H9 (cell line): ENCODE data around the gene SCN4A. TPM values are rescaled to one million over a fixed set of nuclear protein-coding genes. Genes with fewer than 3 reads are reported as not detected.
A peak's percentile ranks its signal among the peaks of the same experiment; 100 is the strongest.

Experiments used
- DNase-seq: peaks from one replicate; pipeline ENCODE4 v3.0.0-alpha.2; 2017
- H2AFZ ChIP-seq: one replicate; pipeline ENCODE4 v1.6.1; 2013; ENCODE audit warnings: mild to moderate bottlenecking, low read length, control low read depth, moderate library complexity
- H2AK5ac ChIP-seq: 2 replicates; pipeline ENCODE4 v1.6.1; 2013; ENCODE audit warnings: low read length, control low read depth, mixed read lengths; ENCODE audit not compliant: insufficient read length
- H2BK120ac ChIP-seq: one replicate; pipeline ENCODE4 v1.6.1; 2013; ENCODE audit warnings: low read depth, mild to moderate bottlenecking, low read length, control low read depth, inconsistent platforms; ENCODE audit not compliant: poor library complexity, severe bottlenecking
- H2BK12ac ChIP-seq: 2 replicates; pipeline ENCODE4 v1.6.1; 2013; ENCODE audit warnings: low read length, control low read depth, mixed read lengths, low read depth; ENCODE audit not compliant: insufficient read length
- H2BK15ac ChIP-seq: 2 replicates; pipeline ENCODE4 v1.6.1; 2013; ENCODE audit warnings: low read depth, low read length, control low read depth
- H2BK20ac ChIP-seq: one replicate; pipeline ENCODE4 v1.6.1; 2013; ENCODE audit warnings: low read depth, mild to moderate bottlenecking, low read length, control low read depth, inconsistent platforms; ENCODE audit not compliant: poor library complexity, severe bottlenecking
- H2BK5ac ChIP-seq: 2 replicates; pipeline ENCODE4 v1.6.1; 2013; ENCODE audit warnings: low read length, control low read depth, mixed read lengths; ENCODE audit not compliant: insufficient read length
- H3K14ac ChIP-seq: 2 replicates; pipeline ENCODE4 v1.6.1; 2013; ENCODE audit warnings: low read length, control low read depth; ENCODE audit not compliant: insufficient read depth
- H3K18ac ChIP-seq: 2 replicates; pipeline ENCODE4 v1.6.1; 2013; ENCODE audit warnings: low read depth, mild to moderate bottlenecking, mixed read lengths, low read length, control low read depth; ENCODE audit not compliant: insufficient read length
- H3K23ac ChIP-seq: 2 replicates; pipeline ENCODE4 v1.6.1; 2013; ENCODE audit warnings: low read length, control low read depth, mixed read lengths, low read depth; ENCODE audit not compliant: insufficient read length
- H3K23me2 ChIP-seq: 2 replicates; pipeline ENCODE4 v1.6.1; 2013; ENCODE audit warnings: low read depth, mild to moderate bottlenecking, mixed read lengths, low read length, control low read depth; ENCODE audit not compliant: insufficient read length, poor library complexity, severe bottlenecking
- H3K27ac ChIP-seq: 2 replicates; pipeline ENCODE4 v1.5.1; 2013; ENCODE audit warnings: low read length, control low read depth, mixed read lengths, low read depth; ENCODE audit not compliant: insufficient read length
- H3K27me3 ChIP-seq: 2 replicates; pipeline ENCODE4 v1.6.1; 2013; ENCODE audit warnings: low read length, control low read depth, inconsistent platforms; ENCODE audit not compliant: insufficient read depth
- H3K4ac ChIP-seq: 2 replicates; pipeline ENCODE4 v1.6.1; 2013; ENCODE audit warnings: low read depth, mild to moderate bottlenecking, control low read depth, inconsistent platforms, low read length, moderate library complexity
- H3K4me1 ChIP-seq: 2 replicates; pipeline ENCODE4 v1.6.1; 2013; ENCODE audit warnings: low read length, control low read depth, inconsistent platforms; ENCODE audit not compliant: insufficient read depth
- H3K4me2 ChIP-seq: 2 replicates; pipeline ENCODE4 v1.6.1; 2013; ENCODE audit warnings: low read length, control low read depth, mixed read lengths; ENCODE audit not compliant: insufficient read length, insufficient read depth
- H3K56ac ChIP-seq: 2 replicates; pipeline ENCODE4 v1.6.1; 2013; ENCODE audit warnings: low read depth, mild to moderate bottlenecking, mixed read lengths, low read length, control low read depth; ENCODE audit not compliant: insufficient read length
- H3K79me1 ChIP-seq: 2 replicates; pipeline ENCODE4 v1.6.1; 2013; ENCODE audit warnings: low read depth, mild to moderate bottlenecking, moderate library complexity, low read length, control low read depth, inconsistent platforms; ENCODE audit not compliant: insufficient read depth, poor library complexity, severe bottlenecking
- H3K79me2 ChIP-seq: 2 replicates; pipeline ENCODE4 v1.6.1; 2013; ENCODE audit warnings: low read length, control low read depth, inconsistent platforms; ENCODE audit not compliant: insufficient read depth
- H3K9ac ChIP-seq: 2 replicates; pipeline ENCODE4 v1.6.1; 2013; ENCODE audit warnings: low read length, control low read depth, mixed read lengths; ENCODE audit not compliant: insufficient read length; ENCODE audit errors: extremely low read depth
- H3K9me3 ChIP-seq: one replicate; pipeline ENCODE4 v1.6.1; 2013; ENCODE audit warnings: low read depth, low read length, inconsistent platforms; ENCODE audit not compliant: control insufficient read depth
- H3T11ph ChIP-seq: one replicate; pipeline ENCODE4 v1.6.1; 2013; ENCODE audit warnings: mild to moderate bottlenecking, low read length, control low read depth, inconsistent platforms
- H4K20me1 ChIP-seq: one replicate; pipeline ENCODE4 v1.6.1; 2013; ENCODE audit not compliant: control insufficient read depth, insufficient read length, insufficient read depth
- H4K5ac ChIP-seq: 2 replicates; pipeline ENCODE4 v1.6.1; 2013; ENCODE audit warnings: low read depth, mild to moderate bottlenecking, mixed read lengths, low read length, control low read depth; ENCODE audit not compliant: insufficient read length
- H4K8ac ChIP-seq: replicated peaks from 2 replicates; pipeline ENCODE4 v1.6.1; 2013; ENCODE audit warnings: low read length, control low read depth, mixed read lengths, low read depth; ENCODE audit not compliant: insufficient read length
- H4K91ac ChIP-seq: 2 replicates; pipeline ENCODE4 v1.6.1; 2013; ENCODE audit warnings: low read depth, mild to moderate bottlenecking, moderate library complexity, mixed read lengths, low read length, control low read depth; ENCODE audit not compliant: insufficient read length
- H3K27ac Mint-ChIP-seq, 3 experiments: 2 replicates in 2 of 3; 3 replicates in 1 of 3; pipeline ENCODE4 v1.8.0; 2020 to 2021; ENCODE audit warnings: mixed read lengths in 3 of 3, mild to moderate bottlenecking in 1 of 3, moderate library complexity in 1 of 3
- H3K27me3 Mint-ChIP-seq: 2 replicates; pipeline ENCODE4 v1.8.0; 2021; ENCODE audit warnings: low read depth, mild to moderate bottlenecking, moderate library complexity, mixed read lengths
- H3K36me3 Mint-ChIP-seq, 3 experiments: 2 replicates in 2 of 3; 3 replicates in 1 of 3; pipeline ENCODE4 v1.8.0; 2020 to 2021; ENCODE audit warnings: low read depth in 3 of 3, mixed read lengths in 3 of 3; ENCODE audit not compliant: insufficient read depth in 1 of 3
- H3K4me1 Mint-ChIP-seq, 2 experiments: 2 replicates each; pipeline ENCODE4 v1.8.0; 2020; ENCODE audit warnings: mixed read lengths in 2 of 2
- H3K4me3 Mint-ChIP-seq, 2 experiments: 2 replicates in 1 of 2; 3 replicates in 1 of 2; pipeline ENCODE4 v1.8.0; 2020 to 2021; ENCODE audit warnings: mild to moderate bottlenecking in 2 of 2, mixed read lengths in 2 of 2, moderate library complexity in 1 of 2
- H3K9me3 Mint-ChIP-seq, 2 experiments: 2 replicates in 1 of 2; 3 replicates in 1 of 2; pipeline ENCODE4 v1.8.0; 2020; ENCODE audit warnings: mild to moderate bottlenecking in 2 of 2, mixed read lengths in 2 of 2, moderate library complexity in 1 of 2
- WGBS: extraction: QIAGEN DNeasy Blood & Tissue Kit; methylation state at CpG from one replicate; pipeline ENCODE4 v1.1.7; 2013; ENCODE audit warnings: missing lambda C conversion rate, low lambda C conversion rate, mixed read lengths; ENCODE audit not compliant: insufficient read length; ENCODE audit errors: extremely low coverage; 5-methylcytosine and 5-hydroxymethylcytosine counted together
- total RNA-seq: library from RNA; stranded (reverse); gene quantifications from 2 replicates; pipeline ENCODE4 v1.2.1, GENCODE V29; 2021
- TF ChIP-seq, protein P1 (sequence below): fragments of 200-600 bp; sonication (generic); conservative IDR thresholded peaks from 3 replicates; pipeline ENCODE4 v1.8.0; 2021; ENCODE audit warnings: antibody characterized with exemption, mild to moderate bottlenecking

The SCN4A gene
- total RNA-seq, 1 experiment from 2014 or later, result 5.8 TPM

DNA sequence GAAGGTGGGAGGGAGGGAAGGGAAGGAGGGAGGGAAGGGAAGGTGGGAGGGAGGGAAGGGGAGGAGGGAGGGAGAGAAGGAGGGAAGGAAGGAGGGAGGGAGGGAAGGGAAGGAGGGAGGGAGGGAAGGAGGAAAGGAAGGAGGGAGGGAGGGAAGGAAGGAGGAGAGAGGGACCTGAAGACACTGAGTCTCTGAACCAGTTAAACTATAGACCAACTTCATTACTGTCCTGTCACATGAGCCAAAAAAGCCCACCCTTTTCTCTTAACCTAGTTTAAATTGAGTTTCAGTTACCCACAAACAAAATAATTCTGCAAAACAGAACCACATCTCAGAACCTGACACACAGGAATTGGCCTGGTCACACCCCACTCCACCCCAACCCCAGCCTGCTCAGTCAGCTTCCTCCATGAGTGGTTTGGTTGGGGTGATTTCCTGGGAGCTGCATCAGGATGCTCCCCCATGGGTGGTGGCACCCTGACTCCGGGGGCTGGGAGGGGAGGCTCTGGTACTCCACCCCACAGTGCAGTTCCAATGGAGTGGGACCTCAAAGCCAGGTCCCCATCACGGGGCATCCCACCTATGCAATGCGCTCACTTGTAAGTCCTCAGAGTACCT is 20.8 kb upstream of the SCN4A start:
- Histone ChIP-seq H3K9ac (no peak overlapping the region), H2AFZ (no peak overlapping the region), H2BK12ac (no peak overlapping the region), H3K18ac (no peak overlapping the region), H3T11ph (no peak overlapping the region), H4K91ac (no peak overlapping the region), H3K79me2 (no peaks in the 10 kb centered on the region), H3K56ac (no peak overlapping the region), H3K4me2 (no peak overlapping the region), H2BK20ac (no peak overlapping the region), H2AK5ac (no peak overlapping the region), H4K5ac (no peak overlapping the region), H4K20me1 (no peaks in the 10 kb centered on the region), H3K4ac (no peak overlapping the region), H2BK120ac (no peak overlapping the region), H3K27me3 (peaks cover 6% of the 10 kb centered on the region; the same call in 1 of the 2 replicates), H2BK5ac (no peak overlapping the region), H4K8ac (no peak overlapping the region), H3K27ac (no peak overlapping the region), H3K23me2 (peaks cover 8% of the 10 kb centered on the region), H3K14ac (no peak overlapping the region), H3K23ac (no peak overlapping the region), H2BK15ac (no peak overlapping the region), H3K9me3 (no peaks in the 10 kb centered on the region), H3K79me1 (no peaks in the 10 kb centered on the region), H3K4me1 (0 out of 2 replicates have a peak, but pooled peaks cover 3% of the 10 kb centered on the region)
- Mint-ChIP-seq H3K4me1 (peaks cover 12 to 25% of the 10 kb centered on the region in 2 experiments), H3K36me3 (no peaks in the 10 kb centered on the region), H3K27ac (no peak overlapping the region), H3K4me3 (no peak overlapping the region; a peak in 1 of 5 replicates), H3K9me3 (no peaks in the 10 kb centered on the region; a peak in 2 of 5 replicates), H3K27me3 (peaks cover 64% of the 10 kb centered on the region)
- peak; percentile 19 for DNase-seq
- TF ChIP-seq, protein P1, sequence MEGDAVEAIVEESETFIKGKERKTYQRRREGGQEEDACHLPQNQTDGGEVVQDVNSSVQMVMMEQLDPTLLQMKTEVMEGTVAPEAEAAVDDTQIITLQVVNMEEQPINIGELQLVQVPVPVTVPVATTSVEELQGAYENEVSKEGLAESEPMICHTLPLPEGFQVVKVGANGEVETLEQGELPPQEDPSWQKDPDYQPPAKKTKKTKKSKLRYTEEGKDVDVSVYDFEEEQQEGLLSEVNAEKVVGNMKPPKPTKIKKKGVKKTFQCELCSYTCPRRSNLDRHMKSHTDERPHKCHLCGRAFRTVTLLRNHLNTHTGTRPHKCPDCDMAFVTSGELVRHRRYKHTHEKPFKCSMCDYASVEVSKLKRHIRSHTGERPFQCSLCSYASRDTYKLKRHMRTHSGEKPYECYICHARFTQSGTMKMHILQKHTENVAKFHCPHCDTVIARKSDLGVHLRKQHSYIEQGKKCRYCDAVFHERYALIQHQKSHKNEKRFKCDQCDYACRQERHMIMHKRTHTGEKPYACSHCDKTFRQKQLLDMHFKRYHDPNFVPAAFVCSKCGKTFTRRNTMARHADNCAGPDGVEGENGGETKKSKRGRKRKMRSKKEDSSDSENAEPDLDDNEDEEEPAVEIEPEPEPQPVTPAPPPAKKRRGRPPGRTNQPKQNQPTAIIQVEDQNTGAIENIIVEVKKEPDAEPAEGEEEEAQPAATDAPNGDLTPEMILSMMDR, result no peak
- WGBS, result no CpG with 5 or more reads among the region's 3 CpGs
